Activated CD4-positive, CD25-positive, alpha-beta regulatory T cell treated with anti-CD3 and anti-CD28 coated beads, Interleukin-2, amount 50 U/mL, for 72 hours (primary cell): Measurements from ENCODE around the gene CFAP45.

Experiments
- DNase-seq: peaks from one replicate; pipeline ENCODE4 v3.0.0; 2021

Gene CFAP45, protein sequence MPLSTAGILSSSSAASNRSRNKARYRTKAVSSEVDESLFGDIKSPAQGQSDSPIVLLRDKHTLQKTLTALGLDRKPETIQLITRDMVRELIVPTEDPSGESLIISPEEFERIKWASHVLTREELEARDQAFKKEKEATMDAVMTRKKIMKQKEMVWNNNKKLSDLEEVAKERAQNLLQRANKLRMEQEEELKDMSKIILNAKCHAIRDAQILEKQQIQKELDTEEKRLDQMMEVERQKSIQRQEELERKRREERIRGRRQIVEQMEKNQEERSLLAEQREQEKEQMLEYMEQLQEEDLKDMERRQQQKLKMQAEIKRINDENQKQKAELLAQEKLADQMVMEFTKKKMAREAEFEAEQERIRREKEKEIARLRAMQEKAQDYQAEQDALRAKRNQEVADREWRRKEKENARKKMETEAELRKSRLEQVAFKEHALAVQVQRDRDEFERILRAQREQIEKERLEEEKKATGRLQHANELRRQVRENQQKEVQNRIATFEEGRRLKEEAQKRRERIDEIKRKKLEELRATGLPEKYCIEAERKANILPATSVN

GRCh38 chr1:159900086-159900680, at the start of gene CFAP45:
Gene CFAP45 (minus strand): TSS chr1:159900165. CDS start chr1:159900098, 67 bp downstream.
- no peak for DNase-seq

DNA sequence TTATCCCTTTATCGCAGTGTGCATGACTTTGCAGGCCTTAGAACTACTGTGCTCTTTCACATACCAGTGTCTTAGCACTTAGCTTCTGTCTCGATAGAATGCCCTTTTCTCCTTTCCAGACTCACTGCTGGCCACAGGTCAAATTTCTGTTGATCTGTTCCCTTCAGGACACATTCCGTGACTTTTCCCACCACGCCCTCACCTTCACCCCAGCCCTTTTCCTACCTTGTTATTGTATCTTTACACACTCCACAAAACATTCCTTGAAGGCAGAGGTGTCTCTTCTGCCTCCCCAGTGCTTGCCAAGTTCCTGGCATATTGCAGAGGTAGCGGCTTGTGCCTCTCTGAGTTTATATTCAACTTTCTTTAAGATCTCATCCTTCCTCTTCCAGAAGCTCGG, 49.2 kb upstream of the CFAP45 start:
- DNase-seq = no peak

GRCh38 chr1:159947942-159948341, 48.0 kb upstream of the CFAP45 start:
- no peak for DNase-seq

- no peak for DNase-seq
These were observed 46.5 kb upstream of the CFAP45 start for GRCh38 chr1:159946242-159947187.

GRCh38 chr1:159945483-159946241, 45.7 kb upstream of the CFAP45 start, which contains the start of gene IGSF9:
Gene IGSF9 (minus strand): TSS chr1:159945613. CDS start chr1:159943454, 2,159 bp downstream.
- DNase-seq = no peak

DNA sequence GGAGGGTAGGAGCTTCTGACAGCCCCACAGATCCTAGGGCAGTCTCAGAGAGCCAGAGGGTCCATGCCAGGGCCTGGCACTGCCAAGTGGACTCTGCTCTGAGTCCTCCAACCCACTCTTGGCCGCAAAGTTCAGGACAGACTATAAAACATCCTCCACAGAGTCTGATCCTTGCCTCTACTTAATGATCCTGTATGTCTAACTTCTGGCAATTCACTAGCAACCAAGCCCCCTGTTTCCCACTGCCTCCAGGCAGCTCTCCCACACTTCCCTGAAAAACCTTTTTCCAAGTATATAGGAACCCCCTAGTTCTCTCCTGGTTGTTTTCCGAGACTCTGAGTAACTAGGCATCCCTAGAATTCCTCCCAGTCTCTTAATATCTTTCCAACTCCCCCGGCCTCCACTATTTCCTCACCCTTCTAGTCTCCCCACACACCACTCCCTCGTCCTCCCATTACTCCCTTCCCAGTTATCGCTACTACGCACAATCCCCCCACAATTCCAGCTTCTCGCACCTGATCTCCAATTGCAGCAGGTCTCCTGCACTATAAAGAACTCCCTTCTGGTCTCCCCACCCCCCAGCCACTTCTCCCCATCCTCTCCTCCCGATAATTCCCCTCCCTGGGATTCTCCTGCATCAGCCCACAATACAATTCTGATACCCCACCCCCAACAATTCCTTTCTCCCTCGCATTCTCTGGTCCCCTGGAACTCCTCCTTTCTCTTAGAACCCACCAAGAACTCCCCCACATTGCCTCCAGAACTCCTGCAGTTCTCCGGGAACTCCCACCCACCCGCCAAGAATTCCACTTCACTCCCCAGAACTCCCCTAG, 44.9 kb upstream of the CFAP45 start:
- no peak for DNase-seq

DNA sequence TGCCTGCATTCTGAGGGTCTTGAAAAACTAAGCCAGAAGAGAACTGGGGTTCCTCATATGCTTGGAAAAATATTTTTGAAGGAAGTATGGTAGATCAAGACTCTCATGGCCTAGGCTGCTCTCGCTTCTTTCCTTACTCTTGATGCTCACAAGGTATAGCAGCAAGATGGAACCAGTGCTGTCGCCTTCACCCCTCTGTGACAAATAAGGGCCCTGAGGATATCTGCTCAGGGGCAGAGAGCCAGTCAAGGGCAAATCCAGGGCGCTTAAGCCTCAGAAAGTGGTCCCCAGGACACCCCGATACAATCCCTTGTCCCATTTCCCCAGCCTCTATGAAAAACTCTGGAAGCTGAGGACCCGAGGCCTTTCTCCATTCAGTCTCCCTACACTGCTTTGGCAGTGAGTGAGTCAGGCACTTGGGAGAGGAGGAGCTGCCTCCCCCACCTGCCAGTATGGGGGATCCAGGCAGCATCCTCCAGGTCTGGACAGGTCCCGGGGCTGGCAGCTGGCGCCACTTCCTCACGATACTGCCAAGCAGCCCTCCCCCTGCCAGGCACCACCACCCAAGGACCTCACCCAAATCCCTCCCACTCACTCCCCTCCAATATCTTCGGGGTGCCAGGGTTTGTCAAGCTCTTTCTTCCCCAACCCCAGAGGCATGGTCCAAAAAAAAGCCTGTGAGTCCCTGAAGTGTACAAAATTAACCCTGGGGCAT, 44.1 kb upstream of the CFAP45 start:
- DNase-seq = no peak

DNA sequence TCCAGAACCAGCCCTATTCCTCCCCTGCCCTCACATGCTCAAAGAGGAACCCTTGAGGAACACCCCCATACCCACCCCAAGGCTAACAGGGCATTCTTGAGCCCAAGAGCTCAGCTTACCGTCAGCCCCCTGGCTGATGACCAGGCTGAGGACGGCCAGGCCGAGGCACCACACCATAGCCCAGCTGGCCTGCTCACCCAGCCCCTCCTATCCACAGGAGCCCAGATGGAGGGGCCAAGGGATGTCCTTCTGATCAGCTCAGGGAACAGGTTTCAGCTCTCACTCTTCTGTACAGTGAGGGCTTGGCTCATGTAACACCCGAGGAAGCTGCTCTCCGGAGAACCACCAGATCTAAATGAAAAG, 43.3 kb upstream of the CFAP45 start:
- no peak for DNase-seq

GRCh38 chr1:159942632-159943277, 42.8 kb upstream of the CFAP45 start:
- no peak for DNase-seq

GRCh38 chr1:159941591-159942560, 41.9 kb upstream of the CFAP45 start:
- no peak for DNase-seq

DNA sequence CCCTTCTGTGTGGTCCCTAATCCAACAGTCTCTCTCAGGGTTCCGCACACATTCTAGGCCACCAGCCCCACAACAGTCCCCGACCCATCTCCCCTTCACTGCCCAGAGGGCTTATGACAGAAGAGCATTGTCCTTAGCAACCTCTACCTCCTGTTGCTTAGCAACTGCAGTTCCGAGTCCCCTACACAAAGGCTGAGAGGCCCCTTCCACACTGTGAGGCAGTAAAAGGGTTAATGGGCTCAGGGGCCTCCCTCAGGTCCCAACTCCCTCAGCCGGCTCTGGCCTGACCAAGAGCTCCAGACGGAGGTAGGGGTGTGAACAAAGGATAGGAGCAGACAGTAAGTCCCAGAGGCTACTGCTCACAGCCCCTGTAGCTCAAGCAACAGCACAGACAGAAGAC, 41.2 kb upstream of the CFAP45 start:
- DNase-seq = no peak

- no peak for DNase-seq
These were observed 40.1 kb upstream of the CFAP45 start for GRCh38 chr1:159940006-159940620.

- DNase-seq = no peak
These were observed 39.7 kb upstream of the CFAP45 start for GRCh38 chr1:159939678-159940002.

GRCh38 chr1:159938905-159939677, 39.1 kb upstream of the CFAP45 start:
- DNase-seq = no peak

GRCh38 chr1:159938211-159938852, 38.4 kb upstream of the CFAP45 start:
- DNase-seq = no peak

- no peak for DNase-seq
These were observed 37.2 kb upstream of the CFAP45 start for GRCh38 chr1:159937054-159937750.
